Smooth muscle cell (in vitro differentiated cells): ENCODE measurements around the gene FRMD4A. TPM values are rescaled to one million over a fixed set of nuclear protein-coding genes. Genes with fewer than 3 reads are reported as not detected.
A peak's percentile ranks its signal among the peaks of the same experiment; 100 is the strongest.

Experiments
- DNase-seq: peaks from one replicate; lab custom pipeline; 2025; ENCODE audit not compliant: unreplicated experiment; lab: John Stamatoyannopoulos, UW
- H2AFZ ChIP-seq: fragments of 200-600 bp; sonication (generic); 2 replicates; pipeline ENCODE4 v1.6.0; 2016; ENCODE audit warnings: antibody characterized with exemption, low read depth, mild to moderate bottlenecking
- H3F3A ChIP-seq: fragments of 200-600 bp; sonication (generic); 2 replicates; pipeline ENCODE4 v1.6.0; 2017; ENCODE audit warnings: antibody characterized with exemption, low read depth
- H3K27ac ChIP-seq: fragments of 200-600 bp; sonication (generic); 2 replicates; pipeline ENCODE4 v1.5.1; 2016; ENCODE audit warnings: low read depth, mild to moderate bottlenecking
- H3K27me3 ChIP-seq: fragments of 200-600 bp; sonication (generic); 2 replicates; pipeline ENCODE4 v1.6.1; 2016; ENCODE audit warnings: low read depth, mild to moderate bottlenecking
- H3K36me3 ChIP-seq: fragments of 200-600 bp; sonication (generic); 2 replicates; pipeline ENCODE4 v1.5.1; 2016; ENCODE audit warnings: low read depth
- H3K4me1 ChIP-seq: fragments of 200-600 bp; sonication (generic); 2 replicates; pipeline ENCODE4 v1.5.1; 2016; ENCODE audit warnings: low read depth
- H3K4me2 ChIP-seq: fragments of 200-600 bp; sonication (generic); 2 replicates; pipeline ENCODE4 v1.6.0; 2016; ENCODE audit warnings: mild to moderate bottlenecking
- H3K4me3 ChIP-seq: fragments of 200-600 bp; sonication (generic); 2 replicates; pipeline ENCODE4 v1.5.1; 2016; ENCODE audit warnings: mild to moderate bottlenecking
- H3K79me2 ChIP-seq: fragments of 200-600 bp; sonication (generic); 2 replicates; pipeline ENCODE4 v1.6.0; 2016; ENCODE audit warnings: low read depth, mild to moderate bottlenecking
- H3K9ac ChIP-seq: fragments of 200-600 bp; sonication (generic); 2 replicates; pipeline ENCODE4 v1.6.0; 2016; ENCODE audit warnings: low read depth
- H3K9me3 ChIP-seq: fragments of 200-600 bp; sonication (generic); replicated peaks from 2 replicates; pipeline ENCODE4 v1.5.1; 2016; ENCODE audit warnings: low read depth
- H4K20me1 ChIP-seq: fragments of 200-600 bp; sonication (generic); 2 replicates; pipeline ENCODE4 v1.6.0; 2016; ENCODE audit warnings: low read depth
- CTCF ChIP-seq: fragments of 200-600 bp; sonication (generic); IDR thresholded peaks from 2 replicates; pipeline ENCODE4 v1.5.1; 2017; ENCODE audit warnings: borderline replicate concordance, mild to moderate bottlenecking, antibody characterized with exemption; ENCODE audit not compliant: insufficient read depth, poor library complexity, severe bottlenecking
- WGBS: methylation state at CpG from one replicate; pipeline ENCODE4 v1.1.7; 2016; ENCODE audit warnings: low lambda C conversion rate; 5-methylcytosine and 5-hydroxymethylcytosine counted together
- polyA plus RNA-seq: library from polyadenylated mRNA; unstranded; fragments of >200 nt; fragmentation: Nextera tagmentation; extraction: Ambion mirVana; gene quantifications from 2 replicates; pipeline ENCODE4 v1.2.1, GENCODE V29; 2016
- total RNA-seq: library from RNA; depleted of rRNA; stranded (reverse); fragments of >200 nt; gene quantifications from 2 replicates; pipeline ENCODE4 v1.2.3, GENCODE V29; 2014

The FRMD4A gene
- total and polyA plus RNA-seq, 2 experiments from 2014 or later: 3.0 to 5.4 TPM

- Histone ChIP-seq H3K27me3 (peaks cover 19% of the 10 kb centered on the region), H3K4me3 (no peak overlapping the region), H3F3A (no peaks in the 10 kb centered on the region), H3K9me3 (no peaks in the 10 kb centered on the region), H3K36me3 (no peaks in the 10 kb centered on the region), H3K4me1 (no peaks in the 10 kb centered on the region), H2AFZ (no peak overlapping the region), H3K27ac (no peak overlapping the region), H3K4me2 (no peak overlapping the region), H3K9ac (no peak overlapping the region), H3K79me2 (no peaks in the 10 kb centered on the region), H4K20me1 (no peaks in the 10 kb centered on the region)
- TF ChIP-seq CTCF: no peak
- WGBS: 78% methylated on average over 2 of the region's 2 CpGs
- DNase-seq: no peak
Observed at GRCh38 chr10:14334771-14335170, 4.0 kb upstream of the FRMD4A start.

- Histone ChIP-seq H3K4me2 (no peak overlapping the region), H3K9ac (no peak overlapping the region), H3F3A (no peaks in the 10 kb centered on the region), H3K79me2 (no peaks in the 10 kb centered on the region), H3K36me3 (no peaks in the 10 kb centered on the region), H2AFZ (no peak overlapping the region), H3K4me1 (no peaks in the 10 kb centered on the region), H3K4me3 (no peak overlapping the region), H3K27me3 (peaks cover 19% of the 10 kb centered on the region), H3K27ac (no peak overlapping the region), H4K20me1 (no peaks in the 10 kb centered on the region), H3K9me3 (no peaks in the 10 kb centered on the region)
- TF ChIP-seq CTCF: no peak
- DNase-seq: no peak
- 99% methylated on average over 2 of the region's 2 CpGs for WGBS
Observed at GRCh38 chr10:14333606-14334005, 2.9 kb upstream of the FRMD4A start.

- Histone ChIP-seq H3K79me2 (no peaks in the 10 kb centered on the region), H3K27me3 (peaks cover 15% of the 10 kb centered on the region), H3K4me2 (no peak overlapping the region), H3K9me3 (no peaks in the 10 kb centered on the region), H4K20me1 (no peaks in the 10 kb centered on the region), H3K4me3 (no peak overlapping the region), H3K27ac (no peak overlapping the region), H3F3A (no peaks in the 10 kb centered on the region), H3K36me3 (no peaks in the 10 kb centered on the region), H3K9ac (no peak overlapping the region), H2AFZ (no peak overlapping the region), H3K4me1 (no peaks in the 10 kb centered on the region)
- TF ChIP-seq CTCF: no peak
- no peak for DNase-seq
- WGBS: 90% methylated on average over 3 of the region's 3 CpGs
Observed at GRCh38 chr10:14332903-14333302, 2.2 kb upstream of the FRMD4A start.

GRCh38 chr10:14329746-14330173, 964 bp downstream of the FRMD4A start:
- Histone ChIP-seq H3K36me3 (no peaks in the 10 kb centered on the region), H3K9ac (no peak overlapping the region), H2AFZ (peak overlapping the region; percentile 13), H3K27ac (no peak overlapping the region), H3K4me2 (no peak overlapping the region), H3F3A (no peaks in the 10 kb centered on the region), H4K20me1 (no peaks in the 10 kb centered on the region), H3K4me1 (no peaks in the 10 kb centered on the region), H3K9me3 (no peaks in the 10 kb centered on the region), H3K79me2 (no peaks in the 10 kb centered on the region), H3K27me3 (peaks cover 12% of the 10 kb centered on the region), H3K4me3 (no peak overlapping the region)
- WGBS: 46% methylated on average over 13 of the region's 13 CpGs
- no peak for DNase-seq
- no peak for TF ChIP-seq CTCF
